Activated naive CD4-positive, alpha-beta T cell treated with Interleukin-2 at 50 U/mL for 16 hours (primary cell): ENCODE data around the gene GCG.
A peak's percentile ranks its signal among the peaks of the same experiment; 100 is the strongest.

ENCODE experiments used
- DNase-seq: peaks from one replicate; pipeline ENCODE4 v3.0.0-alpha.2; 2020

Gene GCG

DNA sequence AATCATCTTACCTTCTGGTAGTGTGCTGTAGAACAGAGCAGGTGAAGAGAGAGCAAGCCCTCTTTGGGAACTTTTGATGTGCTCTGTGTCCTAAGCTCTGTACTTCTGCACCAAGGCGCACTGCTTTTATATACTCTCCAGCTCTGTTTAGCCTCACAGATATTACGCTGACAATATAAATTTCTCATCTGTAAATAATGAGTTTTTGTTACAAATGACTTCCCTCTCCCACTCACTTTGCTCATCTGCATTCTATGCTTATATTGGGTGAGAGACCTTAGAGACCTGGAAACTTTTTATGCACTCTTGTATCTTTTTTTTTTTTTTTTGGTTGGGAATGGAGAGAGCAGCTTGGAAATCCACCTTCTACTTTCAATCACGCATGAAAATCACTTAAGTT, at the start of gene GCG:
Gene GCG (minus strand): TSS at position 101 of the 400 bp plus-strand sequence. CDS start 3,069 bp downstream, outside the sequence.
- no peak for DNase-seq

GRCh38 chr2:162200636-162201035, 48.6 kb upstream of the GCG start:
- no peak for DNase-seq

- DNase-seq, result no peak
Observed at GRCh38 chr2:162199913-162200312, 47.9 kb upstream of the GCG start.

DNA sequence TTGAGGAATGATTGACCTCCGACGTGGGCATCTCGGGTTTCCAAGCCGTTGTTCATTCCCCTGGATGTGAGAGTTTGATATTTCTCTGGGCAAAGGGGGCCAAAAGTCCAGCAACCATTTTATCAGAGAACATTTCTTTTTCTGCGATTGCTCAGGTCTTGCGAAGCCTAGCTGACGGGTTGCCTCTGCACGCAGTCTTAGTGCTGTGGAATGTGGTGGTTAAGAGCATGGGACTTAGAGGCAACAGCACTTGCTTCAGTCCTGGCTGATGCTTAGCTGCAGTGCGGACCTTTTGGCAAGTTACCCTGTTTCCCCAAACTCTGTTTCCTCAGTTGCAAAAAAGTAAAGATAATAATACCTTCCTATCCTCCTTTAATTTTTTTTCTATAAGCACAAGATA, 46.2 kb upstream of the GCG start:
- no peak for DNase-seq

- no peak for DNase-seq
Observed at GRCh38 chr2:162197069-162197825, 45.2 kb upstream of the GCG start.

GRCh38 chr2:162196638-162197037, 44.6 kb upstream of the GCG start:
- no peak for DNase-seq

GRCh38 chr2:162188451-162188850, 36.4 kb upstream of the GCG start:
- DNase-seq, result no peak

- no peak for DNase-seq
Observed at GRCh38 chr2:162185541-162186232, 33.6 kb upstream of the GCG start.

- DNase-seq, result no peak
Observed at GRCh38 chr2:162184821-162185450, 32.9 kb upstream of the GCG start.

- DNase-seq, result no peak
Observed at GRCh38 chr2:162184359-162184758, 32.3 kb upstream of the GCG start.

DNA sequence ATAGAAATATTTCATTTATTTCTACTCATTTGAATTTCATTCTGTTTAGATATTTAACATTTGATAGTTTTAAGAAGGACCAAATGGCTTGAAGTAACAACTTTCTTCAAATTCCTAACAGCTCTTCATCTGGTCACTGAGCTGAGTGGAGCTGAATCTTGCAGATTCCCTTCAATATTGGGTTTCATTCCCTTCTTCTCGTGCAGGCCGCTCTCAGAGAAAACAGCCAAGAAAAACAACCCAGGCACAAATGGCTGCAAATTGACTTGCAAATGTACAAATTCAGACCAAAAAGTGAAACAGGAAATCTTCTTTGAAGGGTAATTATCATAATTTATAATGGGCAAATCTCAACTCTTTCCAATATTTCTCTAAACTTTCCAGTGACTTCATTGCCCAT, 30.3 kb upstream of the GCG start:
- no peak for DNase-seq

DNA sequence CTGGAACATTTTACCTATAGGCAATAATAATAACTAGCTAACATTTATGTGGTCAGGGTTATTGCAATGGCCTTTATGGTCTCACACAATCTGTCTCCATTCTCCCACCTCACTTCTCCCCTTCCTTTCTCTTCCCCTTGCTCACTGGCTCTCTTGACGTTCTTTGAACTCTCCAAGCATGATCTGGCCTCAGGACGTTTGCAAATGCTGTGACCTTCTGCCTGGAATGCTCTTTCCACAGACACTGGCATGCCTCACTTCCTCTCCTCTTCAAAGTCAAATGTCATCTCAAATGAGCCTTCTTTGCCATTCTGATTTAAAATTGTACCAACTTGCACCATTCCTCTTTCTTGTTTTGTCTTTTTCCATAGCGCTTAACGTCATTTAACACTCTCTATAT, 25.3 kb upstream of the GCG start:
- no peak for DNase-seq

GRCh38 chr2:162175714-162176113, 23.7 kb upstream of the GCG start:
- DNase-seq, result no peak

GRCh38 chr2:162174746-162175145, 22.7 kb upstream of the GCG start:
- DNase-seq, result no peak

DNA sequence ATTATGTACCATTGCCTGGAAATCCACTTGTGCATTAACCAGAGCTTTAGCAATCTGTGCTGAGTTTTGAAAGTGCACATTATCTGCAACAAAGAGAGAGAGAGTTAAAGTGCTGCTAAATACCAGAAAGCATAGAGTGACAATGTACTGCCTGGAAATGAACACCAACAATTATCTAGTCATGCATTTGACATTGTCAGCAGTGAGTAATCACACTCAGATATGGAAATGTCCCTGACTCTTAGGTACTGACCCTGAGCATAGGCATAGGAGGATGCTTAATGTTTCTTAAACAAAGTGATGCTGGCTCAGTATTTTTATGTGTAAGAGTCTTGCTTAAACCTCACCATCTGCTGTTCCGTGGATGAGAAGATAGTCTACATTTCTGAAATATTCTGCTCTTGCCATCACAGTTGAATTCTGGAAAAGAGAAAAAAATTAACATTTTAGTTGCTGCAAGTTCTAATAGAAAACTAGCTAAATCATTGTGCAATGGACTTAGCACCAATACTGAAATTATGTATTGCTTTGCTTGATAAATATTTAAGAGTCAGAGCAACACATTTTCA, 20.8 kb upstream of the GCG start:
- DNase-seq, result no peak

GRCh38 chr2:162166745-162167144, 14.7 kb upstream of the GCG start:
- DNase-seq, result no peak

GRCh38 chr2:162166174-162166573, 14.1 kb upstream of the GCG start:
- DNase-seq, result no peak

DNA sequence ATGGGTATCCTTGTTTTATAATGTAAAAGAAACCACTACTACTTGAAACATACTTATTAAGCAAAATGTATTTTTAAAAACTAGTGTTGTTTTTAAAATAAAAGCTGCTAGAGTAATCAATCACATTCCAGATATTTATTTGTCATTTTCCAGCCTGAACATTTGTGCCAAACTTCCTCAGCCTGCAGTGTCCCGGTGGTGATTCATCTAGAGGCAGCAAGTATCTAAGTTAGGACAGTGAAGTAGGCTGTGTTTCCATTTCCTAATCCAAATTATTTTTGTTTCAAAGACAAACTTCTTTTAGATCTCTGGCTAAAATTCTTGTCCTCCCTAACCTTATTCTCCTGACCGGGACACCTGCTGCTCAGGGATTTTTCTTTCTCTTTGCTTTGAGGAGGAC, 12.8 kb upstream of the GCG start:
- no peak for DNase-seq

GRCh38 chr2:162159446-162159845, 7.4 kb upstream of the GCG start:
- DNase-seq, result no peak

- no peak for DNase-seq
Observed at GRCh38 chr2:162156149-162156548, 4.1 kb upstream of the GCG start.

GRCh38 chr2:162155093-162155492, 3.0 kb upstream of the GCG start:
- no peak for DNase-seq

DNA sequence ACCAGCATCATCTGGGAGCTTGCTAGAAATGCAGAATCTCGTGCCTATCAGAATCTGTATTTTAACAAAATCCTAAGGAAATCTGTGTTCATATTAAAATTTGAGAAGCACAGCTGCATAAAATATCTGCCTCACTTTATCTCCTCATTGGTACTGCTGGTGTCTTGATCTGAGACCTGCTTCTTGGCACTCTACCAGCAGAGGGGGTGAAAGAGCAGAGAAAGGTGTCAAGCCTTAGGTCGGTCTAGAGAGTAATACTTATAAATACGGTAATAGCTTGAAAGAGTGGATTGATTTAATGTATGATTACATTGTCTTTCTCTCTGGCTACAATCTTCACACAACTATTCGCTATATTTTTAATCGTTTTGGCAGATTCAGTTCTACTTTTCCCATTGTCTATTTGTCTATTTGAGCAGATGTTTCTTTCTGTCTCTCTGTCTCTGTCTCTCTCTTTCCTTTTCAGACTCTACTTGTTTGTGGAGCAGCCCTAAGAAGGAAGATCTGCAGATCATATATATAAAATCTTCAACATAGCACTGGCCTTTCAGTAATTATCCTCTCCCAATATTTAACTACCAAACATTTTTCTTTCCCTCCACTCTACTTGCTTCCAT, 1.7 kb upstream of the GCG start:
- peak; percentile 62 for DNase-seq

- DNase-seq, result no peak
Observed at GRCh38 chr2:162149940-162150339, 2.1 kb downstream of the GCG start.
